Ishikawa (cell line): Measurements from ENCODE around the gene KLHL24.

ENCODE experiments used
- CEBPB ChIP-seq: IDR thresholded peaks from 2 replicates; pipeline ENCODE4 v1.6.1; 2012
- CREB1 ChIP-seq: IDR thresholded peaks from 2 replicates; pipeline ENCODE4 v1.6.1; 2012; ENCODE audit warnings: low read depth
- EGR1 ChIP-seq: IDR thresholded peaks from 2 replicates; pipeline ENCODE4 v1.6.1; 2012
- EP300 ChIP-seq: IDR thresholded peaks from 2 replicates; pipeline ENCODE4 v1.6.1; 2012; ENCODE audit warnings: borderline replicate concordance
- FOXM1 ChIP-seq: IDR thresholded peaks from 2 replicates; pipeline ENCODE4 v1.6.1; 2012; ENCODE audit warnings: low read depth, borderline replicate concordance
- MAX ChIP-seq: IDR thresholded peaks from 2 replicates; pipeline ENCODE4 v1.6.1; 2012
- NFIC ChIP-seq: IDR thresholded peaks from 2 replicates; pipeline ENCODE4 v1.6.1; 2012
- RAD21 ChIP-seq: IDR thresholded peaks from 2 replicates; pipeline ENCODE4 v1.6.1; 2012; ENCODE audit warnings: low read depth
- REST ChIP-seq: IDR thresholded peaks from 2 replicates; pipeline ENCODE4 v1.6.1; 2012; ENCODE audit warnings: low read depth, mild to moderate bottlenecking
- TAF1 ChIP-seq: IDR thresholded peaks from 2 replicates; pipeline ENCODE4 v1.6.1; 2012; ENCODE audit warnings: low read depth, mild to moderate bottlenecking
- TCF12 ChIP-seq: IDR thresholded peaks from 2 replicates; pipeline ENCODE4 v1.6.1; 2012; ENCODE audit warnings: low read depth
- TEAD4 ChIP-seq: IDR thresholded peaks from 2 replicates; pipeline ENCODE4 v1.6.1; 2012
- USF1 ChIP-seq: IDR thresholded peaks from 2 replicates; pipeline ENCODE4 v1.6.1; 2012
- YY1 ChIP-seq: IDR thresholded peaks from 2 replicates; pipeline ENCODE4 v1.6.1; 2012; ENCODE audit warnings: low read depth
- ZBTB7A ChIP-seq: IDR thresholded peaks from 2 replicates; pipeline ENCODE4 v1.6.1; 2012; ENCODE audit warnings: low read depth

Gene KLHL24

GRCh38 chr3:183637106-183637486 lies 1.7 kb downstream of the KLHL24 start:
- TF ChIP-seq TCF12 (no peak), CREB1 (no peak), USF1 (no peak)

- TF ChIP-seq EGR1 (no peak), FOXM1 (no peak), NFIC (peak; percentile 10; the same call in 1 of the 2 replicates)
These were observed 2.9 kb downstream of the KLHL24 start for GRCh38 chr3:183638101-183638852.

- TF ChIP-seq TAF1 (no peak), FOXM1 (no peak), RAD21 (no peak)
These were observed 6.5 kb downstream of the KLHL24 start for GRCh38 chr3:183641882-183642281.

- TF ChIP-seq EP300 (no peak), REST (no peak), TCF12 (no peak), CREB1 (no peak), FOXM1 (no peak), ZBTB7A (no peak), MAX (no peak)
These were observed 8.8 kb downstream of the KLHL24 start for GRCh38 chr3:183644244-183644643.

- TF ChIP-seq CREB1 (no peak), EGR1 (no peak), ZBTB7A (no peak), CEBPB (no peak), YY1 (no peak), EP300 (no peak), REST (no peak), MAX (no peak), TEAD4 (no peak), TAF1 (no peak)
These were observed 9.8 kb downstream of the KLHL24 start for GRCh38 chr3:183645254-183645653.

- TF ChIP-seq FOXM1 (no peak), YY1 (no peak), ZBTB7A (no peak), TCF12 (no peak), REST (no peak), TEAD4 (no peak), MAX (no peak), NFIC (no peak), TAF1 (no peak), EP300 (no peak), CEBPB (no peak), EGR1 (no peak), USF1 (no peak), CREB1 (no peak)
These were observed 15.1 kb downstream of the KLHL24 start for GRCh38 chr3:183650554-183650953.
